Cardiac septum (tissue), 1 donor: ENCODE measurements around the gene NRG2. TPM values are rescaled to one million over a fixed set of nuclear protein-coding genes. Genes with fewer than 3 reads are reported as not detected.

ENCODE experiments used
- DNase-seq: peaks from one replicate; pipeline ENCODE4 v3.0.0-alpha.2; 2020; ENCODE audit warnings: low spot score
- intact Hi-C: fragments of 100-400 bp; cut with DNase I; formaldehyde crosslinking; loops from one replicate; pipeline ENCODE4 v1.14.0; 2022
- total RNA-seq: library from RNA; stranded (reverse); fragmentation: NEBNext Ultra II Directional; extraction: Animal tissue kit (Norgen Biotek cat#: 25700); gene quantifications from one replicate; pipeline ENCODE4 v1.2.1, GENCODE V29; 2021
- donor health status: DM: no; HTN: no; CAD: no.

NRG2 gene
- total RNA-seq, 1 donor from 2014 or later: 5.1 TPM

DNA sequence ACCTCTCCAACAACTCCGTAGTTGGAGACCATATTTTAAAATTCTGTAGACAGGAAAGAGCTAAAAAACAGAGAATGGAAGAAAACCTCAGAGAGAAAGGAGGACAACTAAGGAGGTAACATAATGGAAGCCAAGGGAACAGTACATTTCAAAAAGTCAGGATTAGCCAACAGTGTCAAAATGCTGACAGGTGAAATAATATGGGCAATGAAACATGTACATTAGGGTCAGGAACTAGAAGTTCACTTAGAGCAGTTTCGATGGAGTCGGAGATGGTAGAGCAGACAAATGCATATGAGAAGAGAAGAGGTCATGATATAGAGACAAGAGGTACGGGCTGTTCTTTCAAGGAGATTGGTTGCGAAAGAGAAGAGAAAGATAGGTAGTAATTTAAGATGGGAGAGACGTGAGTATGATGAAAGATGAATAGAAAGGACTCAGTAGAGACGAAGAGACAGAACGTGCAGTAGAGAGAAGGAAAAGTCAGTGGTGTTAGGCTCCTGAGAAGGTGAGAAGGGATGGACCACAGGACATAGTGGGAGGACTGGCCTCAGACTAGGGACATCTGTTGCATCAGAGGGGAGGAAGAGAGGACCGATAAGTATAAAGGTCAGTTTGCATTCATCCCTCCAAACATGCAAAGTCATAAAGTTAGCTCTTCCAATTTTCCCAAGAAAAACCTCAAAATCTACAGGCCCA, 25.6 kb downstream of the NRG2 start:
- DNase-seq: no peak
- intact Hi-C loops: no loop called here

DNA sequence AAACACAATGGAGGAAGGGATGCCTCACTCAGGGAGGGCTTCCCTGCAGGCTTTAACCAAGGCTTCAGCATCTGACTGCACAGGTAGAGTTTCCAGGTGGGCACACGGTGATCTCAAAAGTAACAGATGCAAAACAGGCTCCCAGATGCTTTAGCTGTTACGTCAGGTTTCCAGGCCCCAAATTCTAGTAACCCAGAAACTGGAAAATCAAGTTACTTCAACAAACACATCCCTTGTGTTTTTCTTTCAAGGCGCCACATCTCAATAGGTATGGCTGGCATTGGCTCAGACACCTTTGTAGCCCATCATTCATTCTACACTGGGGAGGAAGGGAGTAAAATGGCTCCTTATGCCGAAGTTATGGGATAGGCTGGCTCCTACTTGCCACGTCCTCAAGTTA, 27.4 kb downstream of the NRG2 start:
- DNase-seq: no peak
- intact Hi-C loops: no loop called here

DNA sequence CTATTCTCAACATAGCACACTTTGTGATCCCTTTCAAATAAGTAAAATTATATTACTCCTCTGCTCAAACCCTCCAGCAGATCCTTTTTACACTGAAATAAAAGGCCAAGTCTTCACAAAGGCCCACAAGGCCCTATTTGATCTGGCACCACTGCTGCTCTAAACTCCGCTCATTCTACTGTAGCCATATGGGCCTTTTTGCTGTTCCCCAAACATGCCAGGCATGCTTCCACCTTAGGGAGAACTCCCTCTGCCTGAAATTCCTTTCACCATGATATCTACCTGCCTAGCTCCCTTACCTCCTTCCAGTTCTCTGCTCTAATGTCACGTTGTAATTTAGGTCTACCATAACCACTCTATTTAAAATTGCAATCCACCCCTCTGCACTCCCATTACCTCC, 28.3 kb downstream of the NRG2 start:
- intact Hi-C loops: no loop called here
- no peak for DNase-seq

DNA sequence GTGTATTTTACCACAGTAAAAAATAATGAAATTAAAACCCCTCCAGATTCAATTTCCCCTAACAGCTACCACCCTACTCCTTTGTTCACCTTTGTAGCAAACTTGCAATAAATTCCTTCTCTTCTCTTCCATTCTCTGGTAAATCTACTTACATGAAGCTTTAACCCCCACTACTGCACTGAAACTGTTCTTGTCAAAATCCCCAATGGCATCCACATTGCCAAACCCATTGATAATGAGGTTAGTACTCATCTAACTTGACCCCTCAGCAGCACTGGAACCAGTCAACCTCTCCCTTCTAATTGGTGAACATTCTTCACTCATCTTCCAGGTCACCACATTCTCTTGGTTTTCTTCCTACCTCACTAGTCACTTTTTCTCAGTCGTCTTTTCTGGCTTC, 29.6 kb downstream of the NRG2 start:
- no peak for DNase-seq
- intact Hi-C loops: no loop called here

DNA sequence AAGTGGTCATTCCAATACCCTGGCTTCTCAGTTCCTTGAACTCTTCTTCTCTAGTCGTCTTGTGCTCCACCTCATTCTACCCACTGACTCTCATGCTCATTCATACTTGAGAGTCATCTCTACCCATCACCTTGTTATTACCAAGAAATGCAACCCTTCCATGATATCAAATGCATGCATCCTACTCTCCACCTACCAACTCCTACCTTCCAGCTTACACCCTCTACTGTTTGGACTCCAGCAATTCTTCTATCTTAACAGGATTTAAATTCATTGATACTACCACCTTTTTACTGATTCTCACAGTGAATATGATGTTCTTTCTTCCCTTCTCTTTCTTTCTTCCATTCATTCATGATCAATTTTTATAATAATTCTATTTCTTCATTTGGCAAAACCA, 30.7 kb downstream of the NRG2 start:
- intact Hi-C loops: no loop called here
- DNase-seq: no peak

DNA sequence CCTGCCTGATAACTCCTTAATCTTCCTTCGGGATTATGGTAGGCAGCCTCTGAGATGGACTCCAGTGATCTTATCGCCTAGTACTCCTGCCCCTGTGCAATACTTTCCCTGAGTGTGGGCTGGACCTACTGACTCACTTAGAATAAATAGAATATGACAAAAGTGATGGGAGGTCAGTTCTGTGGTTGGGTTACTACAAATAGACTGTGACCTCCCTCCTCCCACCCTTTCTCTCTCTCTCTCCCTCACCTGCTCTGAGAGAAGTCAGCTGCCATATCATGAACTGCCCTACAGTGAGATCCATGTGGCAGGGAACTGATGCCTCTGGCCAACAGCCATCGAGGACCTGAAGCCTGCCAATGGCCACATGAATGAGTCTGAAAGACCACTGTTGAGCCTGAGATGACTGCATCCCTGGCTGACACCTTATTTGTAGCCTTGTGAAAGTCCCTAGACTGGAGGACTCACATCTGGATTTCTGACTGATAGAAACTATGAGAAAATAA, 31.7 kb downstream of the NRG2 start:
- DNase-seq: no peak
- intact Hi-C loops: no loop called here

DNA sequence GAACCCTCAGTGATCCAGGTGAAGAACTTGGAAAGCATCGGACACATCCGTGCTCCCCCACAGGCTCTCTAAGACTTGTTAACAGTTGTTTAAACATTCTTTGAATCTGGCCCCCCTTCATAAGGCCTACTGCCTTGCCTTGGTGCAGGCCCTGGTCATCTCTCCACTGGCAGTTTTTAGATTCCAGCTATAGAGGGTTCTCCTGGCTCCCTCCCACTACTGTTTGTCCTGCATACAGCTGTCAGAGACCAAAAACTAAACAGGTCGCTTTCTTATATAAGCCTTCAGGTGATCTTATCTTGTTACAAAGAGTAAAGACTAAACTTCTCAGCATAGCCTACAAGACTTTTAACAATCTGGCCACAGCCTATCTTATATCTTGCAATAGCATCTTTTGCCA, 32.3 kb downstream of the NRG2 start:
- intact Hi-C loops: no loop called here
- DNase-seq: no peak

DNA sequence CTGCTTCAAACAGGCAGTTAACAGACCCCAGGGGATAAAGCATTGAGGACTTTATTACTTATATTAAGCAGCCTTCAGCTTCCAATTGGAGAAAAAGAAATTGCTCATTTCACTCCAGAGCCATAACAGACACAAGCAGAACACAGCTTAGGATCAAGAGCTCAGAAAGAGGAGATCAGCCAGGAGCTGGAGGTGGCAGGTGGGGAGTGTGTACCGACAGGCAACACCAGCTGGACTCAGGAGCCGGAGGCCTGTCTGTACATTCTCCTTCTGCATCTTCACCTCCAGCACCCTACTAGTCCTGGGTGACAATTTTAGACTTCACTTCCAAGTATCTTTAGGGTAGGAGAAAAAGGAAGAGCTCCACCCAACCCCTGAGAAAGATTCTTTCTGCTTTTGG, 35.8 kb downstream of the NRG2 start:
- intact Hi-C loops: no loop called here
- DNase-seq: no peak

DNA sequence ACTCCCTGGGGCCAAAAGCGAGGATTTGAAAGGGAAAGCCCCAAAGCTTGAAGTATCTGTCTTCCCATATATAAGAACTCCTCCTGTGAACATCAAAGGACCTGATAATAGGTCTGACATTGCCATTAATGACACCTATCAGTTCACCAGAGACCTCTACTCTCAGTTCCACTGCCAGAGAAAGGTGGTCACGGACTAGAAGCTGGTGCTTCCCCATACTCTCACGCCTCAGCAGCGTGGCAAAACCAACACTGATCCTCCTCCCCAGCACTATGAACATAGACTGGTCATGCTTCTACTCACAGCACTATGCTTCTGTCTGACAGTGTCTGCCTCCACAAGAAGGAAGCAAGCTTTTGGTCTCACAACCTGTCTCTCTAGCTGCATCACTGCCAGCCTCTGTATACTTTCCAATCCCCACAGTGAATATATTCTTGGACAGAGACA, 37.9 kb downstream of the NRG2 start:
- intact Hi-C loops: no loop called here
- DNase-seq: no peak

DNA sequence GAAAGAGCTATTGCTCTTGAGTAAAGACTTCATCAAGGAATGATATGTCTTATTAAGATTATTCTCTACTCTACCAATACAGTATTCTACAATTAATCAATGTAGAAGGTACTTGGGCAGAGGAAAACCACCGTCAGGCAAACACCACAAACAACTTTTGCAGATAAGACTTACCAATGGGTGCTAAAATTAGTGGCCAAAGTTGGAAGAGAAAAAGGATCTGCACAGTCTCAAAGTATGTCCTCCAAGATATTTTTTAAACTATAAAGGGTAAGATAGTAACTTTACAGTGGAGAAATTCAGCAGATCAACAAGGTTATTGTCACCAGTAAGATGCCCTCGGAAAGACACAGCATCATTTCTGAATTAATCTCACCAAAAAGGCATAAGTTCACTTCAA, 38.9 kb downstream of the NRG2 start:
- intact Hi-C loops: loop anchor here (5.0 kb wide), 1 partner anchor 38 kb away; the partner anchor contains the start of gene NRG2
- DNase-seq: no peak

DNA sequence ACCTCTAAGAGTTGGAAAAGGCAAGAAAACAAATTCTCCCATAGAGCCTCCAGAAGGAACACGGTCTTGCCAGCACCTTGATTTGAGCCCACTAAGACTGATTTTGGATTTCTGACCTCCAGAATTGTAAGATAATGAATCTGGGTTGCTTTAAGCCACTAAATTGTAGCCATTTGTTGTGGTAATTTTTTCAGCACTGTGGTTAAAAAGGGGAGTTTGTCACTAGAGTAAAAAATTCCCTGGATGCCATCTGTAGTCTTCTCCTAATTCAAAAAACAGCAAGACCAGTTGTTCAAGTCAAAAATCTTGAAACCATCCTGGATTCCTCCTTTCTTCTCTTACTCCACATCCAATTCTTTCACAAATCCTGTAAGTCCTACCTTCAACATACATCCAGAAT, 39.6 kb downstream of the NRG2 start:
- intact Hi-C loops: loop anchor here (5.0 kb wide), 1 partner anchor 39 kb away; the partner anchor contains the start of gene NRG2
- DNase-seq: no peak

DNA sequence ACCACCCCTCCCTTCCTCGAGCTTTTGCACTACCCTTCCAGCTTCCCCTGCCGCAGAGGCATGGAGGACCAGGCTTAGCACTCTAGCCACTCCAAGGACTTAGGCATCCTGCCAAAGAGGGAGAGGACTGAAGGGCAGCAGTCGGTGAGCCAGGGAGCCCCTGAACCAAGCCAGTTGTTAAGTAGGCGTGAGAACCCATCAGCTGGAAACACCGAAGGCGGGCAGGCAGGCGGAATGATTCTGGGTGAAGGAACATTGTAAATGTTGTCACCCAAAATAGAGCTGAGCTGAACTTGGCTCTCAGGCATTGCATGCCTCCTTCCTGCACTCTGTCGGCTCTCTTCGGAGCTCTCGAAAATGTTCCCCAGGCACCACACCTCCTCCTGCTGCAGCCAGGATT, 42.8 kb downstream of the NRG2 start:
- intact Hi-C loops: loop anchor here (2.0 to 5.0 kb wide), 2 partner anchors 16 to 42 kb away; partner anchors contain the start of gene NRG2
- DNase-seq: no peak

DNA sequence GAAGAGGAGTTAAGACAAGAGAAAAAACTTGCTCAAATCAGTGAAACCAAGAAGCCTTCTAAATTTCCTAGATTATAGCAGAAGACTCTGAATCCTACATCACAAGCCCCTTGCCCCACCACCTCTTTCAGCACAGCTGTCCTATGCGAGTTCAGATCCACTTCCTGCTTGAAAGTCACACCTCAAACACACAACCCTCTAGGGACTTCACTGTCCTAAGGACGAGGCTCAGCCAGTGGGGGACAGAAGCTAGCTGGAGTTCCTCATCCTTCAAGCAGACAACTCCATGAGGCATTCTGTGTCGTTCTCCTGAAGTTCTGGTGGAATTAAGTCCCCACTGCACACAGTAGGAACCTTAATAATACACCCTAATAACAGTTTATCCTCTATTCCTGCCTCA, 44.3 kb downstream of the NRG2 start:
- DNase-seq: no peak
- intact Hi-C loops: no loop called here

DNA sequence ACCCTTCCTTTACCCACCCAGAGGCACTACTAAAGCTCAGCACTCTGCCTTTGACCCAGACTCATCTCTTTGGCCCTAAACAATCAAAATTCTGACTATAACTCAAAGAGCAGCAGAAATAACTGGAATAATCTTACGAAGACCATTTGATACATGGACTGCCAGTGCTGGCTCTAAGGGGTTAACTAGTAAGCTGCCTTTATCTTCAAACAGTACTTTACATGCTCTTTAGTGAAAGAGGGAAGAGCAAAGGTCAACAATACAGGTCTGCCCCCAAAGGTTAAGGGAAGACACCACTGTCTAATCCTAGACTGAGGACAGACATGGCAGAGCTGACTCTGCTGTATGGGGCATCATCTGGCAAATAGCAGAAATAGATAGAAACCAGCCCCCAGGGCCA, 45.8 kb downstream of the NRG2 start:
- no peak for DNase-seq
- intact Hi-C loops: no loop called here

DNA sequence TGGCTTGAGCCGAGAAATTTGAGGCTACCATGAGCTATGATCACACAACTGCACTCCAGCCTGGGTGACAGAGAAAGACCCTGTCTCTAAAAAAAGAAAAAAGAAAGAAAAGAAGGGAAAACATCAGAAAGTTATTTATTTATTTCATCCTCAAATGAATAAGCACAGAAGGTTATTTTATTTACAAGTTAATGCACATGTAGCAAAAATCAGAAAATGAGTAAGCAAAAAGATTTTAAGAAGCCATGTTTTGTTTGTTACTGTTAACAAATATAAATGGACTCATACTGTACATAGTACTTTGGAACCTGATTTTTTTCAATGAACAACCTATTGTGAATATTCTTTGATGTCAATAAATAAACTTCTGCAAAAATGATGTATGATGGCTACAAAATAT, 47.2 kb downstream of the NRG2 start:
- DNase-seq: no peak
- intact Hi-C loops: no loop called here

DNA sequence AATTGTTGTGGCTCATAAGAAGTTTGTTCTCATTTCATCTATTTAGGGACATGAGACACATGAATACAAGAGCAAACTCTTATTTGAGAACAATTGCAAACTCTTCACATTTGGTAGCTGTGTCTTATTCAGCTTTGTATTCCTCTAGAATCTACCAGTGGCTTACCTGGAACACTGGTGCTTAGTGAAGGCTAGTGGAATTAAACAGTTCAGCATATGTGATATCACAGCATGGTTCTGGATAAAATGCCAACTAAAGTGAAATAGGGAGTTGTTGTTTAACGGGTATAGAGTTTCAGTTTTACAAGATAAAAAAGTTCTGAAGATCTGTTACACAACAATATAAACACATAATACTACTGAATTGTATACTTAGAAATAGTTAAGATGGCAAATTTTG, 48.9 kb downstream of the NRG2 start:
- intact Hi-C loops: no loop called here
- DNase-seq: no peak

DNA sequence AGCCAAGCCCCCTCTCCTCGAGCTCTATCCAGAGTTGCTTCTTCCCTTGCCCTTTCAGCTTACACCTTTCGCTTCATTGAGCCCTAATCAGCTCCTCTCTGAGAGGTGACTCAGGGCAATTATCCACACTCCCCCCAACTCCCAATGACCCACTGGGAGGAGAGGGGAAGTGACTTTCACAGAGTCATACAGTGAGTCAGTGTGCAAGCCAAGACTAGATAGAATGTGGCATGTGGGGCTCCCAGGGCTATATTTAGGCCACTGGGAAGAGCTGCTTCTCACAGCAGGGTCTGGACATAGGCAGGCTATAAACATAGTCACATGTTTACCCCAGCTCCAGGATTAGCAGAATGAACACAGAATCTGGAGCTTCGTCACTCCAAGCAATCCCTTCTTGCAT, 57.4 kb downstream of the NRG2 start:
- DNase-seq: no peak
- intact Hi-C loops: loop anchor here (2.0 kb wide), 1 partner anchor 15 kb away; no protein-coding TSS in a partner anchor

DNA sequence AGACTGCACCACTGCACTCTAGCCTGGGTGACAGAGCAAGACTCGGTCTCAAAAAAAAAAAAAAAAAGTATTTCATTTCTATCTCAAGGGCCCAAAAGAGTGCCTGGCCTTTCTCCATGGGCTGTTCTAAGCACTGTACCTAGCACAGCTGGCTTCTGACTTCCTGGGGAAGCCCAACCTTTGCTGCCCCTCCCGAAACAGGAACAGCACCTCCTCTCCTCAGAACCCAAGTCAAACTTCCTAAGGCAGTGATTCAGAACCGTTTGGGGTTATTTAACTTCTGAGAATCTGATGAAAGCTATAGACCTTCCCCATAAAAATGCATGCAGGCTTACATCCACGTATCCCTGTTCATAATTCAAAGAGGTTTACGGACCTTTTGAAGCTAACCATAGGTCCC, 57.8 kb downstream of the NRG2 start:
- no peak for DNase-seq
- intact Hi-C loops: loop anchor here (2.0 kb wide), 1 partner anchor 16 kb away; no protein-coding TSS in a partner anchor

DNA sequence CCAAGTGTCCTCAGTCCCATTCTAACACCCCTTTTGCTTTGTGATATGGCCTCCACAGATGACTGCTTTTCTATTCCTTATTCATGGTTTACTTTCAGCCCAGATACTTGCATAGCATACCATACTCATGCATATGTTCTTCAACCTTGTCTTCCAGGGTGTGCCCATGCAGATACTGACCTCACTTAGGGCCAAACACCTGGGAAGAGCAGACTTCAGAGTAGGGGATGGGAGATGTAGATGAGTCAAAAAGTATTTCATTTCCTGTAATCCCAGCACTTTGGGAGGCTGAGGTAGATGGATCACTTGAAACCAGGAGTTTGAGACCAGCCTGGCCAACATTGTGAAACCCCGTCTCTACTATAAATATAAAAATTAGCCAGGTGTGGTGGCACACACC, 58.3 kb downstream of the NRG2 start:
- DNase-seq: no peak
- intact Hi-C loops: loop anchor here (2.0 to 5.0 kb wide), 2 partner anchors 16 to 57 kb away; partner anchors contain the start of gene NRG2

DNA sequence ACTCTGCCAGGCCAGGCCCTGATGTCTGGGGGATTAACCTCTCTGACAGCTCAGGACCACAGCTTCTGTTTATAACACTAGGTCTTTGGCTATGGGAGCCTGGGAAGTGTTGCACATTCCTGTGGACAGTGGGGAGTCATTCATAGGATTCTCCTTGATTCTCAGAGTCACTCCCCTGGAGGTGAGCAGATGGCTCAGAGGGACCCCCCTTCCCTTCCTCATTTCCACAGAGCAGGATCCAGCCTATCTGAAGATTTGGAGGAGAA, 60.2 kb downstream of the NRG2 start:
- DNase-seq: no peak
- intact Hi-C loops: loop anchor here (5.0 kb wide), 1 partner anchor 59 kb away; the partner anchor contains the start of gene NRG2

DNA sequence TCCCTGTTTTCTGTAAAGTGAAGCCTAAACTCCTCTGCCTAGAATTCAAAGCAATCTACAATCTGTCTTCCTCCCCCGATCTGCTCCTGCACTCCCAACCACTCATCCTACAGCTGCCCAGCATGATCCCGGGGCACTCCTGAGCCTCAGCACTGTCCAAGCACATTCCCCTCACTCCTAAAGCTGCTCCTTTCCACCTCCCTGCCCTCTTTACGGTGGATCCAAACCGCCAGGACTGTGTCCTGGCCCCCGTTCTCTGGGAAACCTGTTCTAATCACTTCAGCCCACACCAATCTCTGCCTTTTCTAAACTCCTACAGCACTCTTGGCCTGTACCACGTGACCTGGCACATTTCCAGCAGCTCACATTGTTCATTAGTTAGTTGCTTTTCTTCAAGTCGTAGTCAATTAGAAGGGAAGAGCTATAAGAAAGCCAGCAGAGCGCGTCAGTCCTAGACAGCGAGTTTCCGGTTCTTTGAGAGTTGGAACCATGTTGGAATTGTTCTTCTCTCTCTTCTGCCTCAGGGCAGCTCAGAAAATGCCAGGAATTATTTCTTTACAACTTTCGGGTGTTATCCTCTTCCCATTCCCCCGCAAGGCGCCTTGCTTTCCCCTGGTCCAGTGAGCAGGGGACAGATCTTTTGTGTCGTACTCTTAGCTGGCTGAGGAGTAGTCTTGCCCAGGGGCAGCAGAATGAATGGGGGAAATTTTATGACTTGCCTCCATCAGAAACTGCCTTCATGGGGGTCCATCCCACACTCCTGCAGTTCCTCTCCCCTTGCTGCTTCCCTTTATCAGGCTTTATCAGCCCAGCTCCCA, 60.7 kb downstream of the NRG2 start:
- intact Hi-C loops: loop anchor here (5.0 kb wide), 1 partner anchor 60 kb away; the partner anchor contains the start of gene NRG2
- DNase-seq: no peak
